Endothelial cell of umbilical vein (primary cell): ENCODE data around the gene FIG4. TPM values are rescaled to one million over a fixed set of nuclear protein-coding genes. Genes with fewer than 3 reads are reported as not detected.

Source experiments
- BruUV-seq: library from RNA; stranded (reverse); fragments of 400-500 nt; replicated peaks from 2 replicates; lab custom pipeline; 2021; lab: Mats Ljungman, UMichigan
- CTCF ChIA-PET: fragments of 300-600, 350-600 bp; sonication (Branson Sonifier 250); formaldehyde crosslinking; loops from one replicate; lab custom pipeline; 2021; ENCODE audit warnings: antibody characterized with exemption, inconsistent platforms; lab: Charles Lee
- POLR2A ChIA-PET: fragments of 300-600, 350-600 bp; sonication (Branson Sonifier 250); formaldehyde crosslinking; loops from one replicate; lab custom pipeline; 2021; ENCODE audit warnings: antibody characterized with exemption, inconsistent platforms; lab: Charles Lee
- DNase-seq: peaks from one replicate; pipeline ENCODE4 v3.0.0-alpha.2; 2011; ENCODE audit warnings: low read depth, low spot score
- FAIRE-seq: peaks from 2 replicates; lab custom pipeline; 2011; peaks lifted over from hg19 to GRCh38; lab: Jason Lieb, UNC
- H2AFZ ChIP-seq: 2 replicates; pipeline ENCODE4 v1.6.0; 2012; ENCODE audit warnings: low read depth, low read length, control low read depth, inconsistent platforms
- H3K27ac ChIP-seq: 2 replicates; pipeline ENCODE4 v1.5.1; 2011; ENCODE audit warnings: low read depth, mild to moderate bottlenecking, control low read depth, low read length, moderate library complexity; ENCODE audit not compliant: insufficient read depth
- H3K27me3 ChIP-seq, 2 experiments: 2 replicates each; pipeline versions ENCODE4 v1.6.0 to v1.6.1; 2011; ENCODE audit warnings: low read length in 2 of 2, mixed read lengths in 1 of 2; ENCODE audit not compliant: control insufficient read depth in 2 of 2, insufficient read depth in 2 of 2
- H3K36me3 ChIP-seq, 2 experiments: 2 replicates in 1 of 2; 3 replicates in 1 of 2; pipeline ENCODE4 v1.5.1; 2011; ENCODE audit warnings: low read length in 2 of 2, mild to moderate bottlenecking in 1 of 2, moderate library complexity in 1 of 2; ENCODE audit not compliant: control insufficient read depth in 2 of 2, insufficient read depth in 2 of 2; ENCODE audit errors: extremely low read depth in 1 of 2
- H3K4me1 ChIP-seq: 3 replicates; pipeline ENCODE4 v1.5.1; 2011; ENCODE audit warnings: mild to moderate bottlenecking, low read length; ENCODE audit not compliant: control insufficient read depth, insufficient read depth; ENCODE audit errors: extremely low read depth
- H3K4me2 ChIP-seq: 2 replicates; pipeline ENCODE4 v1.6.1; 2011; ENCODE audit warnings: low read length, control low read depth, mixed read lengths; ENCODE audit not compliant: insufficient read depth
- H3K4me3 ChIP-seq, 3 experiments: fragments of 200-600 bp in 1 of 3; sonication (generic), shearing (Covaris generic) in 1 of 3; replicated peaks in 1 of 3; 2 replicates each; pipeline ENCODE4 v1.5.1; 2011 to 2016; ENCODE audit warnings: control low read depth in 3 of 3, low read length in 3 of 3, mild to moderate bottlenecking in 2 of 3, inconsistent platforms in 1 of 3, low read depth in 1 of 3, moderate library complexity in 1 of 3; ENCODE audit not compliant: insufficient read depth in 1 of 3
- H3K79me2 ChIP-seq: 2 replicates; pipeline ENCODE4 v1.6.0; 2012; ENCODE audit warnings: low read length, inconsistent platforms; ENCODE audit not compliant: control insufficient read depth, insufficient read depth
- H3K9ac ChIP-seq: replicated peaks from 2 replicates; pipeline ENCODE3; 2011; ENCODE audit warnings: low read length, control low read depth; ENCODE audit not compliant: insufficient read depth; ENCODE audit errors: extremely low read depth
- H3K9me1 ChIP-seq: replicated peaks from 3 replicates; pipeline ENCODE4 v1.6.0; 2011; ENCODE audit warnings: mild to moderate bottlenecking, low read length; ENCODE audit not compliant: control insufficient read depth, insufficient read depth; ENCODE audit errors: extremely low read depth
- H3K9me3 ChIP-seq: replicated peaks from 2 replicates; pipeline ENCODE4 v1.5.1; 2012; ENCODE audit warnings: low read length, inconsistent platforms; ENCODE audit not compliant: control insufficient read depth, insufficient read depth
- H4K20me1 ChIP-seq: replicated peaks from 2 replicates; pipeline ENCODE3; 2011; ENCODE audit warnings: mild to moderate bottlenecking, low read length; ENCODE audit not compliant: control insufficient read depth, insufficient read depth; ENCODE audit errors: extremely low read depth
- EZH2 ChIP-seq: IDR thresholded peaks from 2 replicates; pipeline ENCODE4 v1.6.1; 2012; ENCODE audit warnings: borderline replicate concordance, low read depth, mild to moderate bottlenecking, moderate library complexity, low read length, inconsistent platforms; ENCODE audit not compliant: severe bottlenecking
- FOS ChIP-seq: IDR thresholded peaks from 2 replicates; pipeline ENCODE4 v1.6.1; 2011; ENCODE audit warnings: mild to moderate bottlenecking, low read length, moderate library complexity, borderline replicate concordance; ENCODE audit not compliant: insufficient read depth
- GATA2 ChIP-seq: IDR thresholded peaks from 2 replicates; pipeline ENCODE4 v1.7.0; 2011; ENCODE audit warnings: low read depth, mild to moderate bottlenecking, moderate library complexity, mixed read lengths, low read length; ENCODE audit not compliant: insufficient read length, insufficient read depth
- JUN ChIP-seq: IDR thresholded peaks from 2 replicates; pipeline ENCODE4 v1.6.1; 2011; ENCODE audit warnings: borderline replicate concordance, low read depth; ENCODE audit not compliant: insufficient read length, insufficient read depth
- MYC ChIP-seq: IDR thresholded peaks from one replicate; pipeline ENCODE4 v1.6.1; 2011; ENCODE audit warnings: mild to moderate bottlenecking, low read depth, low read length
- POLR2A ChIP-seq: IDR thresholded peaks from 2 replicates; pipeline ENCODE4 v1.6.1; 2012; ENCODE audit warnings: low read depth, mild to moderate bottlenecking, control low read depth, low read length
- POLR2AphosphoS5 ChIP-seq: IDR thresholded peaks from 2 replicates; pipeline ENCODE4 v1.6.1; 2012; ENCODE audit warnings: low read depth, mild to moderate bottlenecking, control low read depth, low read length, moderate library complexity; ENCODE audit not compliant: insufficient read depth
- dilution Hi-C: fragments of 300-500 bp; cut with MboI; formaldehyde crosslinking; loops from one replicate; pipeline ENCODE4 v1.15.0; 2019; ENCODE audit warnings: low sequenced_read_pairs; ENCODE audit not compliant: extremely low pct_ligation_motif_present
- intact Hi-C: fragments of 100-400 bp; cut with micrococcal nuclease; formaldehyde crosslinking; loops from one replicate; pipeline ENCODE4 v1.10.0; 2022
- polyA plus RNA-seq, 4 experiments: library from polyadenylated mRNA; depleted of rRNA in 3 of 4; stranded (reverse) in 3 of 4; unstranded in 1 of 4; fragments of >200 nt; gene quantifications; 2 replicates each; pipeline versions ENCODE4 v1.2.1 to v1.2.3, GENCODE V29; 2011 to 2012; ENCODE audit warnings: missing spikeins in 1 of 4
- total RNA-seq: library from RNA; stranded (reverse); gene quantifications from 2 replicates; pipeline ENCODE4 v1.2.3, GENCODE V29; 2021
- TF ChIP-seq, protein P1 (sequence below), 2 donors: IDR thresholded peaks; 1 replicate in 1 of 2; 2 replicates in 1 of 2; pipeline ENCODE4 v1.5.1; 2011; ENCODE audit warnings: low read length in 2 of 2, mild to moderate bottlenecking in 2 of 2, moderate library complexity in 2 of 2, control low read depth in 1 of 2, inconsistent platforms in 1 of 2, low read depth in 1 of 2; ENCODE audit not compliant: insufficient read depth in 1 of 2; ENCODE audit errors: extremely low read depth in 1 of 2
- TF ChIP-seq, protein P2 (sequence below): IDR thresholded peaks from 2 replicates; pipeline ENCODE4 v1.6.1; 2011; ENCODE audit not compliant: insufficient read depth, insufficient read length

The FIG4 gene
- total and polyA plus RNA-seq, 2 donors (not counting 3 experiments of a cell fraction or from before 2014, with no cell fraction given) = 7.9 to 12.2 TPM

DNA sequence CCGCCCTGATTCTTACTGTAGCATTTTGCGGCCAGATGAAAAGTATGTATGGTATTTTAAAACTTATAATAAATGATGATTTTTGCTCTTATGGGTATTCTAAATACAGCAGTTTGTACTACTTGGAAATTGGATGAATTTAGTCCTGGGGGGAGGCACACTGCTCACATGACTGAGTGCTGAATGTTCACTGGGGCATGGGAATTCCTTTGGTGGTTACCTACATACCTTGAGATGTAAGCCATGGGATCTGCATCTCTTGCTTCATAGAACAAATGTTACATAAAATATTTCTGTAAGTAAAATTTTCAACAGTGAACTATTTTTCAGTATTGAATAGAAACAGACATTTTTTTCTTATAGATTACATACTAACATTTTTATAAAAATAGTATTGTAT, 71.1 kb downstream of the FIG4 start:
- dilution Hi-C loops = no loop called here
- CTCF ChIA-PET = no interaction called here
- Histone ChIP-seq H4K20me1 (peaks cover 6% of the 10 kb centered on the region), H3K79me2 (no peaks in the 10 kb centered on the region), H3K9ac (no peak overlapping the region), H2AFZ (no peak overlapping the region), H3K9me1 (no peaks in the 10 kb centered on the region), H3K4me2 (no peak overlapping the region), H3K4me3 (no peak overlapping the region), H3K27me3 (peaks cover 0 to 5% of the 10 kb centered on the region in 2 experiments), H3K4me1 (peaks cover 11% of the 10 kb centered on the region), H3K27ac (no peak overlapping the region), H3K9me3 (no peaks in the 10 kb centered on the region), H3K36me3 (no peaks in the 10 kb centered on the region)
- no TSS peak for BruUV-seq
- DNase-seq = no peak
- TF ChIP-seq POLR2AphosphoS5 (no peak), JUN (no peak), GATA2 (no peak), MYC (no peak), FOS (no peak), POLR2A (no peak), EZH2 (no peak)
- TF ChIP-seq, protein P1, sequence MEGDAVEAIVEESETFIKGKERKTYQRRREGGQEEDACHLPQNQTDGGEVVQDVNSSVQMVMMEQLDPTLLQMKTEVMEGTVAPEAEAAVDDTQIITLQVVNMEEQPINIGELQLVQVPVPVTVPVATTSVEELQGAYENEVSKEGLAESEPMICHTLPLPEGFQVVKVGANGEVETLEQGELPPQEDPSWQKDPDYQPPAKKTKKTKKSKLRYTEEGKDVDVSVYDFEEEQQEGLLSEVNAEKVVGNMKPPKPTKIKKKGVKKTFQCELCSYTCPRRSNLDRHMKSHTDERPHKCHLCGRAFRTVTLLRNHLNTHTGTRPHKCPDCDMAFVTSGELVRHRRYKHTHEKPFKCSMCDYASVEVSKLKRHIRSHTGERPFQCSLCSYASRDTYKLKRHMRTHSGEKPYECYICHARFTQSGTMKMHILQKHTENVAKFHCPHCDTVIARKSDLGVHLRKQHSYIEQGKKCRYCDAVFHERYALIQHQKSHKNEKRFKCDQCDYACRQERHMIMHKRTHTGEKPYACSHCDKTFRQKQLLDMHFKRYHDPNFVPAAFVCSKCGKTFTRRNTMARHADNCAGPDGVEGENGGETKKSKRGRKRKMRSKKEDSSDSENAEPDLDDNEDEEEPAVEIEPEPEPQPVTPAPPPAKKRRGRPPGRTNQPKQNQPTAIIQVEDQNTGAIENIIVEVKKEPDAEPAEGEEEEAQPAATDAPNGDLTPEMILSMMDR (IDR thresholded peaks at IDR 0.05; ENCODE audit: extremely low read depth in 1 of 2, insufficient read depth in 1 of 2, low read depth in 1 of 2, low read length in 2 of 2) = no peak
- TF ChIP-seq, protein P2, sequence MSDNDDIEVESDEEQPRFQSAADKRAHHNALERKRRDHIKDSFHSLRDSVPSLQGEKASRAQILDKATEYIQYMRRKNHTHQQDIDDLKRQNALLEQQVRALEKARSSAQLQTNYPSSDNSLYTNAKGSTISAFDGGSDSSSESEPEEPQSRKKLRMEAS = no peak
- POLR2A ChIA-PET = no interaction called here
- intact Hi-C loops = no loop called here
- FAIRE-seq = no peak
